Chondrocyte (in vitro differentiated cells): ENCODE data around the gene ADARB1. TPM values are rescaled to one million over a fixed set of nuclear protein-coding genes. Genes with fewer than 3 reads are reported as not detected.
"Not testable (repeated sequence)": the region's sequence is repeated elsewhere in the genome, so short reads cannot be mapped to it uniquely, and the experiment has no call there.

Source experiments
- DNase-seq: peaks from one replicate; pipeline ENCODE4 v3.0.0; 2021; ENCODE audit warnings: mixed read lengths, low spot score
- H3K27ac Mint-ChIP-seq: one replicate; pipeline ENCODE4 v1.8.0; 2021; ENCODE audit warnings: mild to moderate bottlenecking, moderate library complexity, mixed read lengths; ENCODE audit not compliant: unreplicated experiment
- H3K27me3 Mint-ChIP-seq: 2 replicates; pipeline ENCODE4 v1.8.0; 2021; ENCODE audit warnings: low read depth, mixed read lengths
- H3K36me3 Mint-ChIP-seq: 2 replicates; pipeline ENCODE4 v1.8.0; 2021; ENCODE audit warnings: low read depth, mixed read lengths
- H3K4me1 Mint-ChIP-seq: 2 replicates; pipeline ENCODE4 v1.8.0; 2021; ENCODE audit warnings: low read depth, mild to moderate bottlenecking, mixed read lengths
- H3K4me3 Mint-ChIP-seq: one replicate; pipeline ENCODE4 v1.8.0; 2021; ENCODE audit warnings: mild to moderate bottlenecking, moderate library complexity, mixed read lengths; ENCODE audit not compliant: unreplicated experiment
- H3K9me3 Mint-ChIP-seq: 2 replicates; pipeline ENCODE4 v1.8.0; 2021; ENCODE audit warnings: low read depth, mixed read lengths
- total RNA-seq: library from RNA; stranded (reverse); gene quantifications from 3 replicates; pipeline ENCODE4 v1.2.1, GENCODE V29; 2021
- TF ChIP-seq, protein P1 (sequence below): fragments of 200-600 bp; sonication (generic); IDR thresholded peaks from 2 replicates; pipeline ENCODE4 v1.5.0; 2021; ENCODE audit warnings: antibody characterized with exemption, mild to moderate bottlenecking, moderate library complexity

The ADARB1 gene
- total RNA-seq, 1 donor from 2014 or later = 92.8 TPM

DNA sequence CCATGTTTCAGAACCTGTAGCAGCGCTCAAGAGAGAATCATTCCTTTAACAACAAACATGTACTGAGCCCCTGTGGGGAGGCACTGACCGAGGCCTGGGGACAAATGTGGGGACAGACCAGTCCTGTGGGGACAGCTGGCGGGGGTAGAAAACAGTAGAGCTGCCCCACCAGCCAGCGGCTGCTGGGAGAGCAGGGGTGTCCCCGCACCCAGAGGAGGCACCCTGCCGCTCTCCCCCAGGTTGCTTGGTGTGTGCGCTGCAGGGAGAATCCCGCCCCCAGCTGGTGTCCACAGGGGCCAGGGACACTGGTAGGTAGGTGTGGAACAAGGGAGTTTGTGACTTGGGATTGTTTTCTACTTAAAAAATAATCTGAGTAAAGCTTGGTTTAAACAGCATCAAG is 62.1 kb downstream of the ADARB1 start:
- Mint-ChIP-seq H3K27me3 (no peaks in the 10 kb centered on the region), H3K27ac (peak overlapping the region; percentile 82), H3K4me3 (no peak overlapping the region), H3K4me1 (peaks cover 64% of the 10 kb centered on the region), H3K36me3 (peaks cover 3% of the 10 kb centered on the region), H3K9me3 (no peaks in the 10 kb centered on the region)
- TF ChIP-seq, protein P1, sequence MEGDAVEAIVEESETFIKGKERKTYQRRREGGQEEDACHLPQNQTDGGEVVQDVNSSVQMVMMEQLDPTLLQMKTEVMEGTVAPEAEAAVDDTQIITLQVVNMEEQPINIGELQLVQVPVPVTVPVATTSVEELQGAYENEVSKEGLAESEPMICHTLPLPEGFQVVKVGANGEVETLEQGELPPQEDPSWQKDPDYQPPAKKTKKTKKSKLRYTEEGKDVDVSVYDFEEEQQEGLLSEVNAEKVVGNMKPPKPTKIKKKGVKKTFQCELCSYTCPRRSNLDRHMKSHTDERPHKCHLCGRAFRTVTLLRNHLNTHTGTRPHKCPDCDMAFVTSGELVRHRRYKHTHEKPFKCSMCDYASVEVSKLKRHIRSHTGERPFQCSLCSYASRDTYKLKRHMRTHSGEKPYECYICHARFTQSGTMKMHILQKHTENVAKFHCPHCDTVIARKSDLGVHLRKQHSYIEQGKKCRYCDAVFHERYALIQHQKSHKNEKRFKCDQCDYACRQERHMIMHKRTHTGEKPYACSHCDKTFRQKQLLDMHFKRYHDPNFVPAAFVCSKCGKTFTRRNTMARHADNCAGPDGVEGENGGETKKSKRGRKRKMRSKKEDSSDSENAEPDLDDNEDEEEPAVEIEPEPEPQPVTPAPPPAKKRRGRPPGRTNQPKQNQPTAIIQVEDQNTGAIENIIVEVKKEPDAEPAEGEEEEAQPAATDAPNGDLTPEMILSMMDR = no peak
- DNase-seq = no peak

- TF ChIP-seq, protein P1 = peak; percentile 93
- Mint-ChIP-seq H3K9me3 (no peaks in the 10 kb centered on the region), H3K27ac (peak overlapping the region; percentile 82), H3K4me3 (no peak overlapping the region), H3K4me1 (peaks cover 60% of the 10 kb centered on the region), H3K36me3 (peaks cover 3% of the 10 kb centered on the region), H3K27me3 (no peaks in the 10 kb centered on the region)
- no peak for DNase-seq
Observed at GRCh38 chr21:45136927-45137611, 62.7 kb downstream of the ADARB1 start.

GRCh38 chr21:45137612-45137937 is 63.2 kb downstream of the ADARB1 start:
- Mint-ChIP-seq H3K27ac (peak overlapping the region; percentile 82), H3K4me3 (no peak overlapping the region), H3K4me1 (peaks cover 60% of the 10 kb centered on the region), H3K36me3 (peaks cover 3% of the 10 kb centered on the region), H3K27me3 (no peaks in the 10 kb centered on the region), H3K9me3 (no peaks in the 10 kb centered on the region)
- DNase-seq = no peak
- TF ChIP-seq, protein P1 = no peak

GRCh38 chr21:45138199-45139002 is 64.0 kb downstream of the ADARB1 start:
- Mint-ChIP-seq H3K27ac (no peak overlapping the region), H3K4me3 (no peak overlapping the region), H3K36me3 (peaks cover 3% of the 10 kb centered on the region), H3K27me3 (no peaks in the 10 kb centered on the region), H3K9me3 (no peaks in the 10 kb centered on the region), H3K4me1 (peaks cover 60% of the 10 kb centered on the region)
- TF ChIP-seq, protein P1 = peak; percentile 84
- DNase-seq = no peak

GRCh38 chr21:45139003-45139360 is 64.6 kb downstream of the ADARB1 start:
- H3K27me3 Mint-ChIP-seq, H3K4me3 Mint-ChIP-seq, H3K9me3 Mint-ChIP-seq, DNase-seq, H3K27ac Mint-ChIP-seq, H3K36me3 Mint-ChIP-seq: not testable (repeated sequence)
- H3K4me1 Mint-ChIP-seq = peaks cover 63% of the 10 kb centered on the region
